GM19328 (cell line): ENCODE results near the gene CDK3.

Experiments
- ATAC-seq: cut with Tn5 transposase; IDR thresholded peaks from one replicate; pipeline ENCODE4 v1.9.1; 2021; ENCODE audit warnings: mild to moderate bottlenecking, moderate library complexity; ENCODE audit not compliant: unreplicated experiment

The CDK3 gene

DNA sequence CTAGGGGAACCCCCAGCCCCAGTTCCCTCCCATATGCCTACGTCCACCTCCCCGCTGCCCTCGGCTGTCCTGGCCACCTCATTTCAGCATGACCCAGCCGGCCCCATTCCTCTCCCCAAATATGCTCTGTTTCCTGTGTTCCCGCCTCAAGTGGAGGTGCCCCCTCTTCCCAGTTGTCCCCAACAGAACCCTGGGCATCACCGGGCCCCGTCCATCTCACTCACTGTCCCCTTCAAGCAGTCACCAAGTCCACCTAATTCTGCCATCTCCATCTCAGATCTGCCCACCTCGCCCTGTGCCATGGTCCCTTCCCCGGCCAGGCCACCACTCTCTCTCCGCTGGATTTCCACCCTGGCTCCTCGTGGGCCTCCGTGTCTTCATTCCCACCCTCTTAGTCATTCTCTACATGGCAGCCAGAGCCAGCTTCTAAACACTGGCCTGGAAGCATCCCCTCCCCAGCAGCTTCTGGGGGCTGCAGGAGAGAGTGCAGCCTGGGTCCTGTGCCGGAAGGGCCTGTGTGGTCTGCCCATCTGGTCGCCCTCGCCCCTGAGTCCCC lies 12.8 kb downstream of the CDK3 start:
- ATAC-seq = no peak

DNA sequence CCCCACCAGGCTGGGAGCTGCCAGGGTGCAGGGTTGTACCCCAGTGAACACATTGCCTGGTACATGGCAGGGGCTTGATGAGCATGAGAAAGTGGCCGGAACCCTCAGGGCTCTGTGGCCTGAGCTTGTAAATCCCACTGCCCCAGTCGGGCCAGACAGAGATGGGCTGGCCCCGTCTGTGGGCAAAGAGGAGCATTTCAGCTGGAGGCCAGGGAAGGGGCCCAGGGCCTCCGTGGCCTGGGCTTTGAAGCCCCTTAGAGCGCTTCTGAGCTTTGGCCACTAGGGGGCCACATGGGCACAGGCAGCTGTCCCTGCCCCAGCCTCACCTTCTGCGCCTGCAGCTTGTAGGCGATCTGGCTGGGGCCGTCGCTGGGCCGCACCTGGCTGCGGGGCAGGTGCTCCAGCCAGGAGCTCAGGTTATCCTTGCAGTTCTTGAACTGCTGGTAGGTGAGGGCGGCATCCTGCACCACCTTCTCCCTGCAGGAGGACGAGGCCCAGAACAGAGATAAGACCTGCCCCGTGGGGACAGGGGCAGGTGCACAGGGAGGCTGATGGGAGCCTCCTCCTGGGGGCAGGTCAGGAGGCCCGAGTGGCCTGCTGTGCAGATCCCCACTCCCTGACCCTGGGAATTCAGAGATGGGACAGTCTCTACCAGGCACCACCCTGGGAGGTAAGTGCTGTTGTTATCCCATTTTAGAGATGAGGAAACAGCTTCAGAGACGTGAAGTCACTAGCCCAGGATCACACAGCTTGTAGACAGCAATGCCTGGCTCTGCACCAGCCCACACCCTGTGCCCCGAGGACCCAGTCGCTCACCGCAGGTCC lies 13.7 kb downstream of the CDK3 start:
- no peak for ATAC-seq

- ATAC-seq = no peak
Measured at GRCh38 chr17:76014925-76015261, 14.2 kb downstream of the CDK3 start.

GRCh38 chr17:76017481-76018339 lies 17.1 kb downstream of the CDK3 start:
- ATAC-seq = no peak

DNA sequence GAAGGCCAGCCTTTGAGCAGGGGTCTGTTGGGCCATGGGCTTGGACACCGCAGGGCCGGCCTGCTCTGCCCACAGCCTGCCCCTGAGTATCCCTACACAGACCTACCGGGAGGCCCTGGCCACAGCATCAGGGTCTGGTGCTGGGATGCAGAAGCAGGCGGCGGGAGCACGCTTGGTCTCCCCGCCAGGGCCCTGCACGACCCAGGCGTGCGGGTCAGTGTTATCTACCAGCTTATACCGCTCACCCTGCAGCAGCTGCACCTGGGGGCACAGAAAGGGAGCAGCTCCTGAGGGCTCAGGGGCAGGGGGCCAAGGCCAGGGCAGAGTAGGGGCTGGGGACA lies 17.7 kb downstream of the CDK3 start:
- ATAC-seq = no peak

DNA sequence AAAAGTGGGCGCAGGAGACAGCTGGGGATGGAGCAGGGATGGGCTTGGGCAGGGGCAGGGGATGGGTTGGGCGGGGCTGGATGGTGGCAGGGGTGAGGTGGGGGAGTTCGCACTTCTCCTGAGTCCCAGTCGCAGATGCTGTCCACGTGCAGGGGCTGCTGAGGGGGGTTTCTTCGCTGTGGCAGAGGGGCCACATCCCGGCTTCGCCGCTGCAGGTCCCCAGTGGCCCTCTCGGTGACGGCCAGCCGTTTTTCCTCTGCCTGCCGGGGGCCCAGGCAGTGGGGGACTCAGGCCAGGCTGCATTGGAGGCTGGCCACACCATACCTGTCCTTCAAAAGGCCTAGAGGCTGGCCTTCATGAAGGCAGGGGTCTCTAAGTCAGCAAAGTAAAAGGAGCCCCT lies 18.1 kb downstream of the CDK3 start:
- ATAC-seq = no peak

GRCh38 chr17:76019833-76020467 lies 19.3 kb downstream of the CDK3 start:
- ATAC-seq = no peak

DNA sequence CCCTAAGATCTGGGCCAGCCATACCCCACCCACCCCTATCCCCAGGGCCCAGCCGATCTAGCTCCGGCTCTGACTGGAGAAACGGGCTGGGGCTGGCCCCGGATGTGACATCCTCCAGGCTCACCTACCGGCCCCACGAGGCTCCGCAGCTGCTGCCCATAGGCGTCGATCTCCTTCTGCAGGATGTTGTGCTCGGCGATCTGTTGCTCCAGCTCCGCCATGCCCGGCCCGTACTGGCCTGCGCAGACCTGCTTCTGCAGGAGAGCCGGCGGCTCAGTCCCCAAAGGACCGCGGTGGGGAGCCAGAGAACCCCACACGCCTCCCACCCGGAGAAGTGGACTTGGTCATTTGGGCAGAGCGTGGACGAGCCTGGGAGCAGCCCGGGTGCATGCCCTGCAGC lies 21.6 kb downstream of the CDK3 start:
- ATAC-seq = no peak

DNA sequence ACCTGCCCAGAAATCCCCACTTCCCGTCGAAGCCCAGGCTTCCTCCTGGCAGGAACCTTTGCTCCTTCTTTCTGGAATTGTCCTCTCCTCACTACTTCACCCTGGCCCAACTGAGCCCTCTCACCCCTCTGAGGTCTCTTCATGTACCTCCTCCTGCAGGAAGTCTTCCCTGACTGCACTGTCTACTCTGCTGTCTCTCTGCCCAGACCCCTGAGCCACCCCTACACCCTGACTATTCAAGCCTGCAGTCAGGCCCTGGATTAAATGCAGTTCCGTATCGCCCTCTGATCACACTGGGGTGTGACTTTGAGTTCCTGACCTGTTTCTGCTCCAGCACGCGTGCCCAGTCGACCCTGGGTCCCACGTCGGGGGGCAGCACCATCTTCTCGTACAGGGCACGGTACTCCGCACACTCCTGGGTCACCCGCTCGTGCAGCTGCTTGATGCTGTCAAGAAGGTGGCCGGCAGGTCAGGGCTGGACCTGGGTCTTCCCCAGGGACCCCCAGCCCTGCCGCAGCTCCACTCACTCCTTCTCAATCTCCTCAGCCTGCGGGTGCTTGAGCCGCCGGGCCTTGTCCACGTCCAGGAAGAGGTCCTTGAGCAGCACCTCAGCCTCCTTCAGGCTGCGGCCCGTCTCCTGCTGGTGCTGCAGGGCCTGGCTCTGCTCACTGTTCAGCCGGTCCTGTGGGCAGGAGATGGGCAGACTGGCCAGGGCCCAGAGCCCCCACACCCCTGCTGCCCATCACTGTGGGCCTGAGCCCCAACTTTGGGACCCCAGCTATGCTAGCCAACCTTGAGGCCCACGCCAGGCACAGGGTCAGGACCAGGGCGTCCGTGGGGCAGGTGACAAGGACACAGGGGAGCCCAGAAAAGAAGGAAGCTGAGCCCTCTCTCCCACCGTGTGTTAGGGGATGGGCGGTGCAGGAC lies 22.6 kb downstream of the CDK3 start:
- ATAC-seq = no peak

GRCh38 chr17:76023900-76024237 lies 23.2 kb downstream of the CDK3 start:
- no peak for ATAC-seq

DNA sequence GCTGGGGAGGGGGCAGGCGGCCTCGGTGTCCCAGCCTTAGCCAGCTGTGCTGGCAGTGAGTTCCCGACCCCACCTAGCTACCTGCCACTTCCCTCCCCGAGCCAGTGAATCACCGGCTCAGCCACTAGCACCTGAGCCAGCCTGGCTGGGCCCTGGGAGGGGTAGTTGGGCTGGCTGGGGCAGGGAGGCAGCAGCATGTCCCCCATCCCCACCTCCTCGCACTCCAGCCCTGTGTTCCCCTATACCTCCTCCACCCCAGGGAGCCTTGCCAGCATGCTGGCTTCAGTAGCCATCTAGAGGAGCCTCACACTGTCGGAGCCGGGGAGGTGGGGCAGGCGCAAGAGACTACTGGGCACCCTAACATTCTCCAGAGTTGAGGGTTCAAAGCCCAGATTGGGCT lies 23.7 kb downstream of the CDK3 start:
- no peak for ATAC-seq

- ATAC-seq = no peak
Measured at GRCh38 chr17:76025294-76025693, 24.6 kb downstream of the CDK3 start.

GRCh38 chr17:76026714-76027158 lies 26.1 kb downstream of the CDK3 start:
- no peak for ATAC-seq

GRCh38 chr17:76027159-76027839 lies 26.6 kb downstream of the CDK3 start, which contains the start of gene EVPL:
EVPL (minus strand) TSS chr17:76027306; CDS start chr17:76027198, 108 bp downstream.
- no peak for ATAC-seq

- ATAC-seq = no peak
Measured at GRCh38 chr17:76032073-76032779, 31.6 kb downstream of the CDK3 start.

- ATAC-seq = no peak
Measured at GRCh38 chr17:76032780-76033108, 32.1 kb downstream of the CDK3 start.

GRCh38 chr17:76033139-76033538 lies 32.5 kb downstream of the CDK3 start:
- no peak for ATAC-seq

GRCh38 chr17:76034428-76035350 lies 34.0 kb downstream of the CDK3 start:
- no peak for ATAC-seq
